ENCODE data around the gene SEZ6. TPM values are rescaled to one million over a fixed set of nuclear protein-coding genes. Genes with fewer than 3 reads are reported as not detected.

SEZ6 gene
- total and polyA plus RNA-seq, 4 donors: 0.07 to 0.54 (median 0.18) TPM; not detected in 1

GRCh38 chr17:29022074-29022473 lies 16.2 kb upstream of the SEZ6 start:
- H3K9ac ChIP-seq (ENCODE audit: insufficient read depth in 1 of 2, low read length in 2 of 2): no peak overlapping the region
- WGBS, 2 donors: 90 to 93% methylated on average over 7 of the region's 7 CpGs
- no peak for ATAC-seq (ENCODE audit: insufficient read depth, low FRiP score)
- no peak overlapping the region for H3K27ac ChIP-seq (ENCODE audit: low read depth in 1 of 2, low read length in 1 of 2)
- no peak for DNase-seq
- H3K4me1 ChIP-seq (ENCODE audit: control insufficient read depth in 5 of 5, insufficient read depth in 5 of 5, low read length in 5 of 5): peaks cover 0 to 8% (median 0%) of the 10 kb centered on the region in 5 donors
- no peak overlapping the region for H3K4me3 ChIP-seq
- TF ChIP-seq CTCF (IDR thresholded peaks at IDR 0.05; ENCODE audit: control extremely low read depth, extremely low read depth): no peak
- peaks cover 4 to 46% (median 25%) of the 10 kb centered on the region in 3 donors for H3K27me3 ChIP-seq (ENCODE audit: control insufficient read depth in 3 of 3, insufficient read depth in 3 of 3, low read length in 2 of 3)
- H3K9me3 ChIP-seq (ENCODE audit: control insufficient read depth in 4 of 4, insufficient read depth in 3 of 4, low read length in 3 of 4): no peaks in the 10 kb centered on the region
- H3K36me3 ChIP-seq (ENCODE audit: control insufficient read depth in 4 of 4, insufficient read depth in 4 of 4, low read length in 4 of 4): no peaks in the 10 kb centered on the region

- no peaks in the 10 kb centered on the region for H3K9me3 ChIP-seq (ENCODE audit: control insufficient read depth in 4 of 4, insufficient read depth in 3 of 4, low read length in 3 of 4)
- H3K27me3 ChIP-seq (ENCODE audit: control insufficient read depth in 3 of 3, insufficient read depth in 3 of 3, low read length in 2 of 3): peaks cover 4 to 51% (median 27%) of the 10 kb centered on the region in 3 donors
- H3K27ac ChIP-seq (ENCODE audit: low read depth in 1 of 2, low read length in 1 of 2): no peak overlapping the region
- DNase-seq (no peak), ATAC-seq (ENCODE audit: insufficient read depth, low FRiP score) (no peak)
- TF ChIP-seq CTCF (IDR thresholded peaks at IDR 0.05; ENCODE audit: control extremely low read depth, extremely low read depth): no peak
- H3K9ac ChIP-seq (ENCODE audit: insufficient read depth in 1 of 2, low read length in 2 of 2): no peak overlapping the region
- H3K4me1 ChIP-seq (ENCODE audit: control insufficient read depth in 5 of 5, insufficient read depth in 5 of 5, low read length in 5 of 5): peaks cover 0 to 8% (median 0%) of the 10 kb centered on the region in 5 donors
- no peak overlapping the region for H3K4me3 ChIP-seq
- H3K36me3 ChIP-seq (ENCODE audit: control insufficient read depth in 4 of 4, insufficient read depth in 4 of 4, low read length in 4 of 4): no peaks in the 10 kb centered on the region
- 48 to 55% methylated on average over 7 of the region's 7 CpGs for WGBS, 2 donors
Measured at GRCh38 chr17:29021226-29021625, 15.4 kb upstream of the SEZ6 start.

- 69 to 91% methylated on average over 8 of the region's 8 CpGs for WGBS, 2 donors
- DNase-seq (no peak), ATAC-seq (ENCODE audit: insufficient read depth, low FRiP score) (no peak)
- Histone ChIP-seq H3K4me1 (ENCODE audit: control insufficient read depth in 5 of 5, insufficient read depth in 5 of 5, low read length in 5 of 5) (peaks cover 0 to 8% (median 0%) of the 10 kb centered on the region in 5 donors), H3K27me3 (ENCODE audit: control insufficient read depth in 3 of 3, insufficient read depth in 3 of 3, low read length in 2 of 3) (peaks cover 4 to 53% (median 27%) of the 10 kb centered on the region in 3 donors), H3K9me3 (ENCODE audit: control insufficient read depth in 4 of 4, insufficient read depth in 3 of 4, low read length in 3 of 4) (no peaks in the 10 kb centered on the region), H3K36me3 (ENCODE audit: control insufficient read depth in 4 of 4, insufficient read depth in 4 of 4, low read length in 4 of 4) (no peaks in the 10 kb centered on the region), H3K9ac (ENCODE audit: insufficient read depth in 1 of 2, low read length in 2 of 2) (no peak overlapping the region), H3K4me3 (no peak overlapping the region), H3K27ac (ENCODE audit: low read depth in 1 of 2, low read length in 1 of 2) (no peak overlapping the region)
- TF ChIP-seq CTCF (IDR thresholded peaks at IDR 0.05; ENCODE audit: control extremely low read depth, extremely low read depth): no peak
Measured at GRCh38 chr17:29020576-29020975, 14.7 kb upstream of the SEZ6 start.

Measured in lung (tissue), 12 donors.